NCI-H345 treated with DMSO at 0.1 percent for 48 hours (cell line): Measurements from ENCODE around the gene TRPC4AP.
"Not testable (repeated sequence)": the region's sequence is repeated elsewhere in the genome, so short reads cannot be mapped to it uniquely, and the experiment has no call there.

Source experiments
- DNase-seq: peaks from one replicate; lab custom pipeline; 2025; ENCODE audit not compliant: unreplicated experiment; lab: John Stamatoyannopoulos, UW

TRPC4AP gene

GRCh38 chr20:35059612-35060011, 33.0 kb downstream of the TRPC4AP start:
- no peak for DNase-seq

DNA sequence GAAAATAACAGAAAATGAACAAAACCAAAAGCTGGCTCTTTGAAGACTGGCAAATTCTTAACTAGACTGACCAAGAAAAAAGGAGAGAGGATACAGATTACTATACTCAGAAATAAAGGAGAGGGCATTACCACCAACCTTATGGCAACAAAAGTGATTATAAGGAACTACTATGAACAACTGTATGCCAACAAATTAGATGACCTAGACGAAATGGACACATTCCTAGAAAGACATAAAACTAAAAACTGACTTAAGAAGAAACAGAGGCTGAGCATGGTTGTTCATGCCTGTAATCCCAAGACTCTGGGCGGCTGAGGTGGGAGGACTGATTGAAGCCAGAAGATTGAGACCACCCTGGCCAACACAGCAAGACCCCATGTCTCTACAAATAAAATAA, 33.5 kb downstream of the TRPC4AP start:
- DNase-seq: no peak

DNA sequence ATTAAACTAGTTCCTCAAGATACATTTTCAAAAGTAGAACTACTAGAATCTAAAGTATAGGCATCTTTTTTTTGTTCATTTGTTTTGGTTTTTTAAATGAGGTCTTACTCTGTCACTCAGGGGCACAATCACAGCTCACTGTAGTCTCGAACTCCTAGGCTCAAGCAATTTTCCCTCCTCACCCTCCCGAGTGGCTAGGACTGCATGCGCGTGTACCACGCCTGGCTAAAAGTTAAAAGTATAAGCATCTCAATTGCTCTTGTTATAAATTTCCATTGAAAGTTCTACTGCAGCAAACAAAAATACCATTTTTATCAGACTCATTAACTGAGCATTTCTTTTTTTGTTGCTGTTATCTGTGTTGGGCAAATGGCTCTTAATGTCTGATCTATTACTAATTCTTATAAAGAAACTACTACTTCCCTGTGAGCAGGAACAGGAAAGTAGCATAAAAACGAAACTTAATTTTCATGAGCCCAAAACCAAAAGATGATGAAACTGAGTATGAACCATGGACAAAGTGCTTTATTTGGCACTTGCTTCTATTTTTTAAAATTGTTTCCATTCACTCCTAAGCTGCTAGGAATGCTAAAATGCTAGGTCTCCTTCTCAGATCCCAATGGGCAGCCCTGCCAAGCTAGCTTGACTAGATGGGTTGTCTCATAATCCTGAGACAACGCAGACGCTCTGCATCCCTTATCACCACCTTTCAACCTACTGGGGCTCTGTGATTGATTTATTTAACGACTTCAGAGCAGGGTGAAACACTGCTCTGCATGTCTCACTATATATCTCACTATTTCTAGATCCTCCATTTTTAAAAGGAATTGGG, 36.9 kb downstream of the TRPC4AP start:
- no peak for DNase-seq

- DNase-seq: no peak
Measured at GRCh38 chr20:35054814-35055213, 37.8 kb downstream of the TRPC4AP start.

GRCh38 chr20:35052616-35053015, 40.0 kb downstream of the TRPC4AP start:
- not testable (repeated sequence) for DNase-seq

- DNase-seq: no peak
Measured at GRCh38 chr20:35049776-35050352, 42.7 kb downstream of the TRPC4AP start.

DNA sequence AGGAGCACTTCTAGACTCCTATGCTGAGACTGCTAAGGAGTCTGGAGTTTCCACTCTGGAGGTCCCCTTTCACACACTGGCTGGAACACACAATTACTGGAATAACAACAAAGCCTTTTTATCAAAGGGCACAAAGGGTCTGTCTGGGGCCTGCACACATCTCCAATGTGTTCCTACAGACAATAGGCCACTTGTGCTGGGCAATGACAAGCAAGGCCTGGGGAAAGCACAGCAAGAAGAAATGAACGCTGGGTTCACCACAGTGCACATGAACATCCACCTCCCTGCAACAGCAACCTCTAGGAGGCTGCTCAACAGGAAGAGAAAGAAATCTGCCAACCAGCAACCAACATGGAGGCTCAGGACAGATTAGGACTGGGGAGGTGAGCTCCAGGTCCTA, 43.9 kb downstream of the TRPC4AP start:
- DNase-seq: no peak

GRCh38 chr20:35042268-35042667, 50.3 kb downstream of the TRPC4AP start:
- no peak for DNase-seq

- no peak for DNase-seq
Measured at GRCh38 chr20:35040646-35041045, 52.0 kb downstream of the TRPC4AP start.

GRCh38 chr20:35039846-35040489, 52.6 kb downstream of the TRPC4AP start:
- no peak for DNase-seq

DNA sequence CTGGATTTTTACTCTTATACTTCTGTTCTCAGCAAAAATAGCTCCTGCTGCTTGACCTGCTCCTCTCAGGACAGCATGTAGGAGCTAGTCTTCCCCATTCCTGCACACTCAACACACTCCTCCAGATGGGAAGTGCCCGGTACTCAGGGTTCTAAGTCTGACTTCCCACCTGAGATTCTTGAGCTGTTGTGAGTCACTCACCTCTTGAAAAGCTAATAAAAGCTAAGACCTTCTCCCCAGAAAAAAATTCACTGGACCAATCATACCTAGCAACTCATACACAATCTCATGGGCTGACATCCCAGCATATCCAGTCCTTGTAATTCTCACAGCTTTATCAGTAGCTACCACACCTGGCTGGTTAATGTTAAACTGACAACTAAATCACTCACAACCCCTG, 53.5 kb downstream of the TRPC4AP start:
- DNase-seq: no peak

GRCh38 chr20:35034145-35034544, 58.5 kb downstream of the TRPC4AP start:
- DNase-seq: no peak

DNA sequence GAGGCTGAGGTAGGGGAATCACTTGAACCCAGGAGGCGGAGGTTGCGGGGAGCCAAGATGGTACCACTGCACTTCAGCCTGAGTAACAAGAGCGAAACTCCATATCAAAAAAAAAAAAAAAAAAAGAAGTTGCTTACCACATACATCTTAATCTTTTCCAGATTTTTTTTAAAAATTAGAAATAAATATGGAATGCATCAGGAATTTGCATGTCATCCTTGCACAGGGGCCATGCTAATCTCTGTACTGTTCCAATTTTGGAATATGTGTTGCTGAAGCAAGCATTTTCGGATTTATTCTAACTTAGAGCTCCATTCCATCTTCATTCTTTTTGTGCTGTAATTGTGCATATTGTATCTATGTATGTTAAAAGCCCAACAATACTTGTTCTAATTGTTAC, 62.5 kb downstream of the TRPC4AP start:
- no peak for DNase-seq

GRCh38 chr20:35027301-35027700, 65.3 kb downstream of the TRPC4AP start:
- DNase-seq: no peak

DNA sequence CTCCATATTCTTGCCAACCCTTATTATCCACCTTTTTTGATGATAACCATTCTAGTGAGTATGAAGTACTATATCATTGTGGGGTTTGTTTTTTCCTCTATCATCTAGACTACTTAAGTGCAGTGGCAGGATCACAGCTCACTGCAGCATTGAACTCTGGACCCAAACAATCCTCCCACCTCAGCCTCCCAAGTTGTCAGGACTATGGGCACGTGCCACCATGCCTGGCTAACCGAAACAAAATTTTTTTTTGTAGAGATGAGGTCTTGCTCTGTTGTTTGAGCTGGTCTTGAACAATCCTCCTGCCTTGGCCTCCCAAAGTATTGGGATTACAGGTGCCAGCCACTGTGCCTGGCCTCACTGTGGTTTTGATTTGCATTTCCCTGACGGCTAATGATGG, 67.5 kb downstream of the TRPC4AP start:
- no peak for DNase-seq

- DNase-seq: no peak
Measured at GRCh38 chr20:35023624-35024023, 69.0 kb downstream of the TRPC4AP start.

DNA sequence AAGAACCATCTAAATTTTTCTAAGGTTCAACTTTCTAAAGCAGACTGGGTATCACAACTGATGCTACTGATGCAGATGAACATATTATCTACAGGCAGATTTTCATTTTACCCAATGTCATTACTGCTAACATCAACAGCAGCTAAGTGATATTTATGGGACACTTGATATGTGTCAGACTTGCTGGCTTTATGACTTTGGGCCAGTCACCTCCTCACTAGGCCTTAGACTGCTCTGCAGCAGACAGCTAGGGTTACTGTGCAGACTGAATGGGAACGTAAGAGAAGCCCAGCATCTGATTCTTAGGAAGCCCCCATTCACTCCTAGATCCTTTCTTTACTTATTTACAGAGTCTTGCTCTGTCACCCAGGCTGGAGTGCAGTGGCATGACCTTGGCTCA, 70.8 kb downstream of the TRPC4AP start:
- no peak for DNase-seq

- no peak for DNase-seq
Measured at GRCh38 chr20:35021063-35021462, 71.5 kb downstream of the TRPC4AP start.

- no peak for DNase-seq
Measured at GRCh38 chr20:35020108-35020928, 72.3 kb downstream of the TRPC4AP start.

GRCh38 chr20:35018590-35019371, 73.8 kb downstream of the TRPC4AP start:
- DNase-seq: no peak
